Left lung (tissue), 10 donors: ENCODE results near the gene HES2. TPM values are rescaled to one million over a fixed set of nuclear protein-coding genes. Genes with fewer than 3 reads are reported as not detected.

Experiments used
- ATAC-seq: fragments of 200-7000 bp; cut with Tn5 transposase; one replicate; pipeline ENCODE4 v1.9.1; 2020; ENCODE audit warnings: moderate library complexity
- DNase-seq, 4 donors: peaks; one replicate each; pipeline ENCODE4 v3.0.0-alpha.2; 2013 to 2020
- H3K27ac ChIP-seq, 2 donors: fragments of 200-600 bp; sonication (generic) in 1 of 2; one replicate each; pipeline versions ENCODE4 v1.5.0 to v1.8.0; 2020 to 2021
- H3K27me3 ChIP-seq, 2 donors: fragments of 200-600 bp; sonication (generic) in 1 of 2; one replicate each; pipeline versions ENCODE4 v1.5.0 to v1.8.0; 2020 to 2021
- H3K36me3 ChIP-seq, 2 donors: fragments of 200-600 bp; sonication (generic) in 1 of 2; one replicate each; pipeline versions ENCODE4 v1.5.0 to v1.8.0; 2020 to 2021
- H3K4me1 ChIP-seq, 2 donors: fragments of 200-600 bp; one replicate each; pipeline ENCODE4 v1.8.0; 2021
- H3K4me3 ChIP-seq, 2 donors: fragments of 200-600 bp; sonication (generic) in 1 of 2; one replicate each; pipeline versions ENCODE4 v1.5.0 to v1.8.0; 2020 to 2021; ENCODE audit warnings: mild to moderate bottlenecking in 1 of 2
- H3K9me3 ChIP-seq, 2 donors: fragments of 200-600 bp; sonication (generic) in 1 of 2; one replicate each; pipeline versions ENCODE4 v1.5.0 to v1.8.0; 2020 to 2021
- intact Hi-C, 2 donors: fragments of 100-400 bp; cut with DNase I; formaldehyde crosslinking; loops; one replicate each; pipeline versions ENCODE4 v1.11.2 to v1.14.2; 2022
- polyA plus RNA-seq, 6 donors: library from polyadenylated mRNA; unstranded; fragments of 120-200 nt; gene quantifications; one replicate each; pipeline ENCODE4 v1.2.1, GENCODE V29; 2013; ENCODE audit not compliant: insufficient read length in 6 of 6
- total RNA-seq, 2 donors: library from RNA; stranded (reverse); fragmentation: NEBNext Ultra II Directional; extraction: Animal tissue kit (Norgen Biotek cat#: 25700); gene quantifications; one replicate each; pipeline ENCODE4 v1.2.1, GENCODE V29; 2021
- TF ChIP-seq, protein P1 (sequence below), 2 donors: fragments of 200-600 bp; sonication (generic) in 1 of 2; IDR thresholded peaks; one replicate each; pipeline versions ENCODE4 v1.5.0 to v1.8.0; 2021; ENCODE audit warnings: antibody characterized with exemption in 2 of 2
- donor health status: DM: no; HTN: yes; CAD: no.
- donor health status: DM: no; HTN: no; CAD: no.

Gene HES2
- total and polyA plus RNA-seq, 8 donors, result 0.06 to 6.6 (median 0.18) TPM

DNA sequence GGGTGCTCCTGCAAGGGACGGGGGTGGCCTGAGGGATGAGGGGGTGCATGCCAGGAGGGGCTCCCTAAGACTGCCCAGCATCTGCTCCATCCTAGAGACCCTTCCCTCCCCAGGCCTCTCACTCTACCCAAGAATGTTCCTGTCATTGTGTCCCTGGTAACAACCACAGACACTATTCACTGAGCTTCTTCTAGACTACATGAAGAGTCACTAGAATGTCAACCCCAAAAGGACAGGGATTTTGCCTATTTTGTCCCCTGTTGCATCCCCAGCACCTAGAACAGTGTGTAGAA lies 43.3 kb upstream of the HES2 start:
- TF ChIP-seq, protein P1, sequence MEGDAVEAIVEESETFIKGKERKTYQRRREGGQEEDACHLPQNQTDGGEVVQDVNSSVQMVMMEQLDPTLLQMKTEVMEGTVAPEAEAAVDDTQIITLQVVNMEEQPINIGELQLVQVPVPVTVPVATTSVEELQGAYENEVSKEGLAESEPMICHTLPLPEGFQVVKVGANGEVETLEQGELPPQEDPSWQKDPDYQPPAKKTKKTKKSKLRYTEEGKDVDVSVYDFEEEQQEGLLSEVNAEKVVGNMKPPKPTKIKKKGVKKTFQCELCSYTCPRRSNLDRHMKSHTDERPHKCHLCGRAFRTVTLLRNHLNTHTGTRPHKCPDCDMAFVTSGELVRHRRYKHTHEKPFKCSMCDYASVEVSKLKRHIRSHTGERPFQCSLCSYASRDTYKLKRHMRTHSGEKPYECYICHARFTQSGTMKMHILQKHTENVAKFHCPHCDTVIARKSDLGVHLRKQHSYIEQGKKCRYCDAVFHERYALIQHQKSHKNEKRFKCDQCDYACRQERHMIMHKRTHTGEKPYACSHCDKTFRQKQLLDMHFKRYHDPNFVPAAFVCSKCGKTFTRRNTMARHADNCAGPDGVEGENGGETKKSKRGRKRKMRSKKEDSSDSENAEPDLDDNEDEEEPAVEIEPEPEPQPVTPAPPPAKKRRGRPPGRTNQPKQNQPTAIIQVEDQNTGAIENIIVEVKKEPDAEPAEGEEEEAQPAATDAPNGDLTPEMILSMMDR (IDR thresholded peaks at IDR 0.05), result no peak

DNA sequence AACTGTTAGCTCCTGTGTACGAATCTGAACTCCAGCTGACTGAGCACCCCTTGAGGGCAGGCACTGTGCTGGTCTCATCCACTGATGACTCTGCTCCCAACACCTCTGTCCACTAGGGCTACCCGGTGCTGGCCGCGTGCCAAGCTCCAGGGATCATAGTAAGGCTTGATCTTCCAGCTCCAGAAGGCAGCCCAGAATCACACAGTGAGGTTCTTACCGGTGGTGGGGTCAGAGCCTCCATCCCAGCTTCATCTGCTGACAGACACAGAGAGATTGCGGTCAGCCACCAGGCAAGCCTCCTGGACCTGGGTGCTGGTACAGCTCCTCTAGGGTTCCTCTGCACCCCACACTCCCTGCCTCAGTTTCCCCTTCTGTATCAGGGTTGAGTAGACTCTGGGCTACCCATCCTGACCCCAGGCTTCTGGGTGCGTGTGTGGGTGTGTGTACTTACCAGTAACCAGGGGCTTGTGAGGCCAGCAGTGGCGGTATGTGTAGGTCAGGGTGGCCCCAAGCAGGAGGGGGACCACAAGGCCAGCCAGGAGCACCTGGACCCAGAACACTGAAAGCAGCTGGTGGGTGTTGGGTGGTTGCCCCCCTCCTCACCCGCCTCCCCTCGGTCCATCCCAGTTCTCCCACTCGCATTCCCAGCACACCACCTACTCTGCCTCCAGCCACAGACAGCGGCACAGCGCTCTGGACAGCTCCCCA lies 42.8 kb upstream of the HES2 start:
- DNase-seq (no peak), ATAC-seq (no peak)
- Histone ChIP-seq H3K27ac (no peak overlapping the region), H3K4me1 (peaks cover 0 to 16% of the 10 kb centered on the region in 2 donors), H3K4me3 (no peak overlapping the region), H3K27me3 (peaks cover 8 to 75% of the 10 kb centered on the region in 2 donors), H3K9me3 (no peaks in the 10 kb centered on the region), H3K36me3 (peaks cover 0 to 15% of the 10 kb centered on the region in 2 donors)
- intact Hi-C loops, result no loop called here
- TF ChIP-seq, protein P1 (IDR thresholded peaks at IDR 0.05), result no peak

More for the DNA sequence above, 43.3 kb upstream of the HES2 start:
- Histone ChIP-seq H3K4me3 (no peak overlapping the region), H3K9me3 (no peaks in the 10 kb centered on the region), H3K36me3 (peaks cover 0 to 20% of the 10 kb centered on the region in 2 donors), H3K4me1 (peaks cover 0 to 16% of the 10 kb centered on the region in 2 donors), H3K27me3 (peaks cover 8 to 70% of the 10 kb centered on the region in 2 donors), H3K27ac (no peak overlapping the region)
- DNase-seq (no peak), ATAC-seq (no peak)
- intact Hi-C loops, result no loop called here

DNA sequence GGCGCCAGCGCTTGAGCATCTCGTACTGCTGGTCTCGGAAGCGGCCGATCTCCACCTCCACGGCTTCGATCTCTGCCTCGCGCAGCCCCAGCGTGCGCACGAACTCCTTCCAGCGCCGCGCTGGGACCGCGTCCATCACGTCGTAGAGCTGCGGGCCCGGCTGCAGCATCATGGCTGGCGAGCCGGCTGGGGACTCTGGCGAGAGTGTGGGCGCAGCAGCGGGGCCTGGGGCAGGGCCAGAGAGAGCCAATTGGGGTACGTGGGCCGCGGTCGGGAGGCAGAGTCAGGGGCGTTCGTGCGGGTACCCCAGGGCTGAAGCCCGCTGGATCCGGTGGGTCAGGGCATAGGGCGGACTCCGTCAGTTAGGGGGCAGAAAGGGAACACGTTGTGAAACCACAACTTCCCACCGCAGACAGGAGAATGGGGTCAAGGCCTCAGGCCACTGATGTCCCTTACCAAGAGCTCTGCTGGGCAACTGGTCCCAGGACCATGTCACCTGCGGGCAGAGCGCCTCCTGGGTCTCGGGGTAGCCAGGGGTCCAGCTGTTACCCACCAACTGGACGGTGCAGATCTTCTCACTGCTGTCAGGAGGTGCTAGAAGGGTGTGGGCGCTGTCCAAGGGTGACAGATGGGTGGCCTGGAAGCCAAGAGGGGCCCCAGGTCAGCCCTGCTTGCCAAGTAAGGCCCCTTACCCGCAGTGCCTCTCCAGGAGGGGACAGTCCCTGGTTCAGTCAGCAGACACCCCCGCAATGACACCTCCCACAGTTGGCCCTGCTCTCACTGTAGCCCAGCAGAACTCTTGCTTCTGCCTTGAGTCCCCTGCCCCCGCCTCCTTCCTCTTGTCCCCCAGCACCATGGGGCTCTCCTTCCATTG lies 42.1 kb upstream of the HES2 start:
- H3K27me3 ChIP-seq, result peaks cover 8 to 79% of the 10 kb centered on the region in 2 donors
- H3K4me3 ChIP-seq, result no peak overlapping the region
- TF ChIP-seq, protein P1 (IDR thresholded peaks at IDR 0.05), result no peak
- intact Hi-C loops, result no loop called here
- ATAC-seq, result no peak
- no peaks in the 10 kb centered on the region for H3K9me3 ChIP-seq
- no peak overlapping the region for H3K27ac ChIP-seq
- DNase-seq, result no peak
- peaks cover 0 to 16% of the 10 kb centered on the region in 2 donors for H3K4me1 ChIP-seq
- peaks cover 0 to 12% of the 10 kb centered on the region in 2 donors for H3K36me3 ChIP-seq

DNA sequence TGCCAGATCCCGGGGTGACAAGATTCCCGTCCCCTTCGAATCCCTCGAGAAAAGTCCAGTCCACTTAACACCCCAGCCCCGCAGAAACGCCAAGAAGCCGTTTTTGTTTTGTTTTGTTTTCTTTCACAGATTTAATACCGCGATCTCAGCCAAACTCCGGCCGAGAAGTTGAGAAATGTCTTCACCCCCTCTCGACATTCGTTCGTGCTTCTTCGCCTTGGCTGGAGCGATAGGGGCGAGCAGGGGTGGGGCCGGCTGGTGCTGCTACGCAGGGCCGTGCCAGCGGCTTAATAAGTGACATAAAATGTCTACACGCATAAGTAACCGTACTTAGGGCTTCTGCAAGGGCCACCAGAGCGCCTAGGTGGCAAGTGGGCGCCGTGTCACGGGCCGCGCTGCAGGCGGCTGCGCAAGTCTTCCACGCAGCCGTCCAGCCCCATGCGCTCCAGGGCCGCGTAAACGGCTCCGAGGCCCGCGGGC lies 41.4 kb upstream of the HES2 start:
- ATAC-seq, result no peak
- H3K27me3 ChIP-seq, result peaks cover 7 to 79% of the 10 kb centered on the region in 2 donors
- no peak overlapping the region for H3K27ac ChIP-seq
- TF ChIP-seq, protein P1 (IDR thresholded peaks at IDR 0.05), result no peak
- peak in 1 of 4 donors; percentile 39 for DNase-seq
- no peak overlapping the region for H3K4me3 ChIP-seq
- no peaks in the 10 kb centered on the region for H3K9me3 ChIP-seq
- intact Hi-C loops, result no loop called here
- H3K4me1 ChIP-seq, result peaks cover 0 to 15% of the 10 kb centered on the region in 2 donors
- H3K36me3 ChIP-seq, result peaks cover 0 to 12% of the 10 kb centered on the region in 2 donors
